Neural cell (in vitro differentiated cells): ENCODE data around the gene GALNT12. TPM values are rescaled to one million over a fixed set of nuclear protein-coding genes. Genes with fewer than 3 reads are reported as not detected.

Experiments
- H2AFZ ChIP-seq: fragments of 200-600, 300-800 bp; sonication (generic), shearing (Covaris generic); 2 replicates; pipeline ENCODE4 v1.6.0; 2014; ENCODE audit warnings: low read depth, mild to moderate bottlenecking, antibody characterized with exemption, low read length, moderate library complexity
- H3F3A ChIP-seq: fragments of 200-600 bp; shearing (Covaris generic); 2 replicates; pipeline ENCODE4 v1.6.1; 2016; ENCODE audit warnings: mild to moderate bottlenecking, moderate library complexity, mixed read lengths, antibody characterized with exemption, low read length; ENCODE audit not compliant: insufficient read depth, poor library complexity, severe bottlenecking
- H3K27ac ChIP-seq: fragments of 200-600, 300-800 bp; sonication (generic), shearing (Covaris generic); 2 replicates; pipeline ENCODE4 v1.5.1; 2014; ENCODE audit warnings: mild to moderate bottlenecking, low read length, moderate library complexity
- H3K27me3 ChIP-seq: fragments of 300-800, 200-600 bp; sonication (generic), shearing (Covaris generic); 2 replicates; pipeline ENCODE4 v1.6.0; 2014; ENCODE audit warnings: mild to moderate bottlenecking, low read depth, low read length, moderate library complexity; ENCODE audit not compliant: insufficient read depth
- H3K36me3 ChIP-seq: fragments of 300-800, 200-600 bp; sonication (generic), shearing (Covaris generic); 2 replicates; pipeline ENCODE4 v1.5.1; 2014; ENCODE audit warnings: mild to moderate bottlenecking, antibody characterized with exemption, low read length, moderate library complexity; ENCODE audit not compliant: insufficient read depth
- H3K4me2 ChIP-seq: fragments of 300-800, 200-600 bp; sonication (generic), shearing (Covaris generic); 2 replicates; pipeline ENCODE4 v1.6.0; 2014; ENCODE audit warnings: mild to moderate bottlenecking, low read length
- H3K4me3 ChIP-seq: fragments of 300-800, 200-600 bp; sonication (generic), shearing (Covaris generic); 2 replicates; pipeline ENCODE4 v1.5.1; 2014; ENCODE audit warnings: mild to moderate bottlenecking, low read length, moderate library complexity
- H3K79me2 ChIP-seq: fragments of 200-600 bp; shearing (Covaris generic); replicated peaks from 2 replicates; pipeline ENCODE4 v1.6.0; 2014; ENCODE audit warnings: mild to moderate bottlenecking, low read length, moderate library complexity; ENCODE audit not compliant: insufficient read depth
- H3K9ac ChIP-seq: fragments of 300-800, 200-600 bp; sonication (generic), shearing (Covaris generic); 2 replicates; pipeline ENCODE4 v1.6.1; 2016; ENCODE audit warnings: mild to moderate bottlenecking, low read length, mixed read lengths
- H3K9me2 ChIP-seq: fragments of 200-600 bp; shearing (Covaris generic); 2 replicates; pipeline ENCODE4 v1.6.1; 2016; ENCODE audit warnings: mild to moderate bottlenecking, low read length, mixed read lengths; ENCODE audit not compliant: insufficient read depth
- H3K9me3 ChIP-seq: fragments of 200-600, 300-800 bp; sonication (generic), shearing (Covaris generic); 2 replicates; pipeline ENCODE4 v1.6.1; 2016; ENCODE audit warnings: mild to moderate bottlenecking, mixed run types, low read length, moderate library complexity, mixed read lengths
- H4K20me1 ChIP-seq: fragments of 200-600 bp; shearing (Covaris generic); 2 replicates; pipeline ENCODE4 v1.6.1; 2016; ENCODE audit warnings: mild to moderate bottlenecking, mixed run types; ENCODE audit not compliant: insufficient read depth
- CTCF ChIP-seq: fragments of 450-650 bp; IDR thresholded peaks from 2 replicates; pipeline ENCODE4 v1.5.1; 2014; ENCODE audit warnings: antibody characterized with exemption, mild to moderate bottlenecking, moderate library complexity; ENCODE audit not compliant: poor library complexity, severe bottlenecking
- EP300 ChIP-seq: fragments of 450-650 bp; conservative IDR thresholded peaks from 2 replicates; pipeline ENCODE4 v1.6.1; 2014; ENCODE audit warnings: antibody characterized with exemption, mild to moderate bottlenecking, moderate library complexity; ENCODE audit not compliant: poor library complexity, severe bottlenecking
- EZH2 ChIP-seq: fragments of 200-600, 300-800 bp; shearing (Covaris generic), sonication (generic); IDR thresholded peaks from 2 replicates; pipeline ENCODE4 v1.6.1; 2014; ENCODE audit warnings: antibody characterized with exemption, low read length, borderline replicate concordance, mild to moderate bottlenecking; ENCODE audit not compliant: insufficient read depth, poor library complexity, severe bottlenecking
- MXI1 ChIP-seq: fragments of 450-650 bp; conservative IDR thresholded peaks from 2 replicates; pipeline ENCODE4 v1.6.1; 2014; ENCODE audit warnings: antibody characterized with exemption, mild to moderate bottlenecking; ENCODE audit not compliant: poor library complexity, severe bottlenecking
- POLR2AphosphoS5 ChIP-seq: IDR thresholded peaks from 2 replicates; pipeline ENCODE4 v1.6.1; 2012
- RAD21 ChIP-seq: fragments of 450-650 bp; conservative IDR thresholded peaks from 2 replicates; pipeline ENCODE4 v1.6.1; 2014; ENCODE audit warnings: antibody characterized with exemption, mild to moderate bottlenecking, moderate library complexity
- SMC3 ChIP-seq: fragments of 450-650 bp; conservative IDR thresholded peaks from 2 replicates; pipeline ENCODE4 v1.6.1; 2014; ENCODE audit warnings: antibody characterized with exemption, mild to moderate bottlenecking, moderate library complexity; ENCODE audit not compliant: poor library complexity
- TAF1 ChIP-seq: IDR thresholded peaks from 2 replicates; pipeline ENCODE4 v1.6.1; 2012; ENCODE audit warnings: low read depth
- polyA plus RNA-seq: library from polyadenylated mRNA; depleted of rRNA; stranded (reverse); fragments of >200 nt; gene quantifications from 2 replicates; pipeline ENCODE4 v1.2.3, GENCODE V29; 2014
- TF ChIP-seq, protein P1 (sequence below): IDR thresholded peaks from 2 replicates; pipeline ENCODE4 v1.6.1; 2012; ENCODE audit warnings: borderline replicate concordance

The GALNT12 gene
- polyA plus RNA-seq, 1 donor from 2014 or later = 8.4 TPM

- H3K79me2 ChIP-seq = no peaks in the 10 kb centered on the region
- H2AFZ ChIP-seq = no peak overlapping the region
- no peaks in the 10 kb centered on the region for H3K9me2 ChIP-seq
- no peaks in the 10 kb centered on the region for H3K27me3 ChIP-seq
- H3K4me3 ChIP-seq = no peak overlapping the region
- no peak overlapping the region for H3K27ac ChIP-seq
- TF ChIP-seq EP300 (no peak), POLR2AphosphoS5 (no peak), RAD21 (no peak), MXI1 (no peak), EZH2 (no peak), CTCF (no peak)
- no peaks in the 10 kb centered on the region for H3F3A ChIP-seq
- no peak overlapping the region for H3K4me2 ChIP-seq
- no peaks in the 10 kb centered on the region for H3K9me3 ChIP-seq
- no peak overlapping the region for H3K9ac ChIP-seq
- no peaks in the 10 kb centered on the region for H3K36me3 ChIP-seq
- no peaks in the 10 kb centered on the region for H4K20me1 ChIP-seq
These were observed 32.3 kb downstream of the GALNT12 start for GRCh38 chr9:98839724-98840123.

DNA sequence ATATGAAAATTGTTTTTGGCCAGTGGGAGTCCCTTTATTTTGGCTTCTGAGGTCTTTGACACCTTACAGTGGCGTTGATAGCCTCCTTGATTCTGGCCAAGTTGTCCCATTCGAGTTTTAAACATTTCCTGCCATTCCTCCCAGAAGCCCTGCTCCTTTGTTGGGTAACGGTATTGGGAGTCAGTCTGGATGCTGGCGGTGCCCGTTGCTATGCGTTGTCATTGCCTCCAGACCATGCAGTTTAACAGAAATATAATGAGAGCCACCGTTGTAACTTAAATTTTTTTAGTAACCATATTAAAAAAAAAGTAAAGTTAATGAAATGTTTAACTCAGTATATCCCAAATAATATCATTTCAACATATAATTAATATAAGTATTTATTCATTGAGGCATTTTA, 35.0 kb downstream of the GALNT12 start:
- Histone ChIP-seq H3K9me3 (no peaks in the 10 kb centered on the region), H3K79me2 (no peaks in the 10 kb centered on the region), H3F3A (no peaks in the 10 kb centered on the region), H3K9me2 (no peaks in the 10 kb centered on the region), H3K27ac (no peak overlapping the region), H3K9ac (no peak overlapping the region), H4K20me1 (no peaks in the 10 kb centered on the region), H3K27me3 (no peaks in the 10 kb centered on the region), H3K36me3 (no peaks in the 10 kb centered on the region), H3K4me2 (no peak overlapping the region), H2AFZ (no peak overlapping the region), H3K4me3 (no peak overlapping the region)
- TF ChIP-seq EZH2 = no peak
- TF ChIP-seq POLR2AphosphoS5 = no peak
- TF ChIP-seq, protein P1, sequence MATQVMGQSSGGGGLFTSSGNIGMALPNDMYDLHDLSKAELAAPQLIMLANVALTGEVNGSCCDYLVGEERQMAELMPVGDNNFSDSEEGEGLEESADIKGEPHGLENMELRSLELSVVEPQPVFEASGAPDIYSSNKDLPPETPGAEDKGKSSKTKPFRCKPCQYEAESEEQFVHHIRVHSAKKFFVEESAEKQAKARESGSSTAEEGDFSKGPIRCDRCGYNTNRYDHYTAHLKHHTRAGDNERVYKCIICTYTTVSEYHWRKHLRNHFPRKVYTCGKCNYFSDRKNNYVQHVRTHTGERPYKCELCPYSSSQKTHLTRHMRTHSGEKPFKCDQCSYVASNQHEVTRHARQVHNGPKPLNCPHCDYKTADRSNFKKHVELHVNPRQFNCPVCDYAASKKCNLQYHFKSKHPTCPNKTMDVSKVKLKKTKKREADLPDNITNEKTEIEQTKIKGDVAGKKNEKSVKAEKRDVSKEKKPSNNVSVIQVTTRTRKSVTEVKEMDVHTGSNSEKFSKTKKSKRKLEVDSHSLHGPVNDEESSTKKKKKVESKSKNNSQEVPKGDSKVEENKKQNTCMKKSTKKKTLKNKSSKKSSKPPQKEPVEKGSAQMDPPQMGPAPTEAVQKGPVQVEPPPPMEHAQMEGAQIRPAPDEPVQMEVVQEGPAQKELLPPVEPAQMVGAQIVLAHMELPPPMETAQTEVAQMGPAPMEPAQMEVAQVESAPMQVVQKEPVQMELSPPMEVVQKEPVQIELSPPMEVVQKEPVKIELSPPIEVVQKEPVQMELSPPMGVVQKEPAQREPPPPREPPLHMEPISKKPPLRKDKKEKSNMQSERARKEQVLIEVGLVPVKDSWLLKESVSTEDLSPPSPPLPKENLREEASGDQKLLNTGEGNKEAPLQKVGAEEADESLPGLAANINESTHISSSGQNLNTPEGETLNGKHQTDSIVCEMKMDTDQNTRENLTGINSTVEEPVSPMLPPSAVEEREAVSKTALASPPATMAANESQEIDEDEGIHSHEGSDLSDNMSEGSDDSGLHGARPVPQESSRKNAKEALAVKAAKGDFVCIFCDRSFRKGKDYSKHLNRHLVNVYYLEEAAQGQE = no peak
- no peak for TF ChIP-seq CTCF
- no peak for TF ChIP-seq RAD21
- TF ChIP-seq EP300 = no peak
- no peak for TF ChIP-seq SMC3
- no peak for TF ChIP-seq TAF1
- TF ChIP-seq MXI1 = no peak
